Measurements from ENCODE around the gene MYOM1.

DNA sequence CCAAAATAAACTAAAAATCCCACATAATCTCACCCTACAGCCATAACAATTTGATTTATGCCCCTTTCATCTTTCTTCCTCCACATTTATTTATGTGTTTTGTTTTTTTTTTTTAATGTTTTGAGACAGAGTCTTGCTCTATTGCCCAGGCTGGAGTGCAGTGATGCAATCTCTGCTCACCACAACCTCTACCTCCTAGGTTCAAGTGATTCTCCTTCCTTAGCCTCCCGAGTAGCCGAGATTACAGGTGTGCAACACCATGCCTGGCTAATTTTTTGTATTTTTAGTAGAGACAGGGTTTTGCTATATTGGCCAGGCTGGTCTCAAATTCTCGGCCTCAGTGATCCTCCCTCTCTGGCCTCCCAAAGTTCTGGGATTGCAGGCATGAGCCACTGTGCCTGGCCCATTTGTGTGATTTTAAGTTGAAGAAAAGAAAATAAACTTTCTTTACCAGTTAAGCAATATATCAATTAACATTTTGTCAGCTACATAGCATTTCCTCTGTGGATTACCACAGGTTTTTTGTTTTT lies 170.9 kb downstream of the MYOM1 start:
- TF ChIP-seq CEBPB (IDR thresholded peaks at IDR 0.05) (no peak), EP300 (IDR thresholded peaks at IDR 0.05; ENCODE audit: borderline replicate concordance) (no peak)
- TF ChIP-seq, protein P1, sequence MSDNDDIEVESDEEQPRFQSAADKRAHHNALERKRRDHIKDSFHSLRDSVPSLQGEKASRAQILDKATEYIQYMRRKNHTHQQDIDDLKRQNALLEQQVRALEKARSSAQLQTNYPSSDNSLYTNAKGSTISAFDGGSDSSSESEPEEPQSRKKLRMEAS (IDR thresholded peaks at IDR 0.05): no peak

All from Ishikawa (cell line).